NCI-H187 (cell line): ENCODE data around the gene TNS2.
"Not testable (repeated sequence)": the region's sequence is repeated elsewhere in the genome, so short reads cannot be mapped to it uniquely, and the experiment has no call there.

Experiments
- DNase-seq, 2 experiments: peaks; one replicate each; lab custom pipeline; 2025; lab: John Stamatoyannopoulos, UW

Gene TNS2

DNA sequence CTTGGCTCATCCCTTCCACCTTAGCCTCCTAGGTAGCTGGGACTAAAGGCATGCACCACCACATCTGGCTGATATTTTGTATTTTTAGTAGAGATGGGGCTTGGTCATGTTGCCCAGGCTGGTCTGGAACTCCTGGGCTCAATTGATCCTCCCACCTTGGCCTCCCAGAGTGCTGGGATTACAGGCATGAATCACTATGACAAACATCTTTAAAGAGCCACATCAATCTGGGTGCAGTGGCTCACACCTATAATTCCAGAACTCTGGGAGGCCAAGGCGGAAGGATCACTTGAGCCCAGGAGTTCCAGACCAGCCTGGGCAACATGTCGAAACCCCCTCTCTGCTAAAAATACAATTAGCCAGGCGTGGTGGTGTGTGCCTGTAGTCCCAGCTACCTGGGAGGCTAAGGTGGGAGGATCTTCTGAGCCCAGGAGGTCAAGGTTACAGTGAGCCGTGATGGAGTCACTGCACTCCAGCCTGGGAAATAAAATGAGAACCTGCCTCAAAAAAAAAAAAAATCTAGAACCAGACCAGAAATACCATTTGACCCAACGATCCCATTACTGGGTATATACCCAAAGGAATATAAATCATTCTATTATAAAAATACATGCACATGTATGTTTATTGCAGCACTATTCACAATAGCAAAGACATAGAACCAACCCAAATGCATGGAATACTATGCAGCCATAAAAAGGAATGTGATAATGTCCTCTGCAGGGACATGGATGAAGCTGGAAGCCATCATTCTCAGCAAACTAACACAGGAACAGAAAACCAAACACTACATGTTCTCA is 45.1 kb downstream of the TNS2 start:
- not testable (repeated sequence) for DNase-seq

DNA sequence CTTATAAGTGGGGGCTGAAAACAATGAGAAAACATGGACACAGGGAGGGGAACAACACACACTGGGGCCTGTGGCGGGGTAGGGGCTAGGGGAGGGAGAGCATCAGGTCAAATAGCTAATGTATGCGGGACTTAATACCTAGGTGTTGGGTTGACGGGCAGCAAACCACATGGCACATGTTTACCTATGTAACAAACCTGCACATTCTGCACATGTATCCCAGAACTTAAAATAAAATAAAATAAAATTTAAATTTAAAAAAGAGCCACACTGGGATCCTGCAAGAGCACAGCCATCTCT is 45.7 kb downstream of the TNS2 start:
- not testable (repeated sequence) for DNase-seq

DNA sequence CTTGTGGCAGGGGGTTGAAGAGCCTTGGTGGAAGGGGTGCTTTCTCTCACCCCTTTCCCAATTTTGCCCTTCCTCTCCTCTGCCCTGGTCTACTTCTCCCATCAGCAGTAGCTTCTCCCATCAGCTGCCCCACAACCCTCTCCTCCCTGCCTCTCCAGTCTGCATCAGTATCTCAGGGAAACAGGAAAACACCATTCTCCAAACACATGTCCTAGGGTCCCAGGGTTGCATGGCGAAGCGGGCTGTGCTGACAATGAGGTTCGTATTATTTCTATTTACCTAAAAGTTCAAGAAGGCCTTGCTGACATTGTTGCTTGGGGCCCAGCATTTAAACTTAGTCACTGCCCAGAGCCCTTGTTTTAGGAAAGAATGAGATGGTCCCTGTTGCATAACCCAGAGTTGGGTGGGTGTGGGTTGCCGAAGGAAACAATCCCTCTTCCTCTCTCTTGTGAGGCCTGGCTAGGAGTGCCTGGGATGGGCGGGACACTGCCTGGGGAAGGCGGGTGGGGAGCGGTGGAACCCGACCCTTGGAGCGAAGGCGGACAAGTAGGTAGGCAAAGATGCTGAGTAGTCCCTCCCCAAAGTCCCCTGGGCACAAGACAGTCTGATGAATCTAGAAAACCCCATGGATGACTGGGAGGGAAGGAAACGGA is 46.4 kb downstream of the TNS2 start:
- no peak for DNase-seq

DNA sequence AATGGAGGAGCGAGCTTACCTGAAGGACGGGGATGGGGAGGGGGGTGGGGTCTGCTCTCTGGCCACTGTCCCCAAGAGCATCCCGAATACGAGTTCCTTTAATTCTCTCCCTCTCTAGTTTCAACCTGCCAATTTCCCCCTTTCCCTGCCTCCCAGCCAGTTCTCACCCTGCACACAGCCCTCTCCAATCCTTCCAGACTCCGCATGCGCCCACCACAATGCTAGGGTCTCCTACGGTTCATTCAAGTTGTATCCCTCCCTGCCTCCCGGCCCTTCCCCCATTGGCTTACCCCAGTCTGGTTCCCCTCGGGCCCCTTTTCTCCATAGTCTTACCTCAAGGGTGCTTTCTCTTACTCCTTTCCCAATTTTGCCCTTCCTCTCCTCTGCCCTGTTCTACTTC is 46.9 kb downstream of the TNS2 start:
- no peak for DNase-seq

DNA sequence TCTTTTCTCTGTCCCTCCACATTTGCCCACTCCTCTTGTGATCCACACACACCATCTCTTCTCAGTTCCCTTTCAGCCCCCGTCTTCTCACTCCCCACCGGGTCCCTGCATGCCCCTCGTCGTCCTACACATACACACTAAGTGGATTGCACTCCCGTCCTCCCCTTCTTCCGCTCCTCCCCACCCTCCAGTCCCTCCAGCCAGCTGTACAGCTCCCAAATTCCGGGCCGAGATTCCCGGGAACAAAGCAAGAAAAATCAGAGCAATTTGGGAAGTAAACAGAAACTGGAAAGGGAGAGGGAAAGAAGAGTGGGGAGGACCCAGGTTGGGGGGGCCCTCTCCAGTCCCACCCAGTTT is 47.3 kb downstream of the TNS2 start:
- no peak for DNase-seq

DNA sequence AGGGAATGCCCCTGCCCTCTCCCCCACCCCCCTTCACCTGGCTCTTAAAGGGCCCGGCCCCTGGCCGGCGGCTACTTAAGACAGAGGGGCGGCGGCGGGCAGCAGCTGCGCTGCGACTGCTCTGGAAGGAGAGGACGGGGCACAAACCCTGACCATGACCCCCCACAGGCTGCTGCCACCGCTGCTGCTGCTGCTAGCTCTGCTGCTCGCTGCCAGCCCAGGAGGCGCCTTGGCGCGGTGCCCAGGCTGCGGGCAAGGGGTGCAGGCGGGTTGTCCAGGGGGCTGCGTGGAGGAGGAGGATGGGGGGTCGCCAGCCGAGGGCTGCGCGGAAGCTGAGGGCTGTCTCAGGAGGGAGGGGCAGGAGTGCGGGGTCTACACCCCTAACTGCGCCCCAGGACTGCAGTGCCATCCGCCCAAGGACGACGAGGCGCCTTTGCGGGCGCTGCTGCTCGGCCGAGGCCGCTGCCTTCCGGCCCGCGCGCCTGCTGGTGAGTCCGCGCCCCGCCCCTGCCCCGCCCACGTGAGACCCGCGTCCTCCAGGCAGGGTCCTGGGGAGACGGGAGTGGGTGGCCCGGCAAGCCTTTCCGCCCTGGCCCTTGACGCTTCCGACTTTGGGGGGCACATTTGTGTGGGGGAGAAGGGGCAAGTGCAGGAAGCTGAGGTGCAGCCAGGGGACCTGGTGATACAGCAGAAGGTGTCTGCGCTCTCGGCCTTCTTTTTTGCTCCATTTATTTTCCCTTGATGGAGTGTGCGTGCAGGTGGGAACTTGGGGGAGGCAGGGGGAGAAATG is 47.9 kb downstream of the TNS2 start, which contains the start of gene IGFBP6:
TSS of gene IGFBP6 (plus strand) at position 104 of the 790 bp plus-strand sequence. CDS start at position 155, 51 bp downstream.
- DNase-seq = peak in 1 of 2 experiments; percentile 7

DNA sequence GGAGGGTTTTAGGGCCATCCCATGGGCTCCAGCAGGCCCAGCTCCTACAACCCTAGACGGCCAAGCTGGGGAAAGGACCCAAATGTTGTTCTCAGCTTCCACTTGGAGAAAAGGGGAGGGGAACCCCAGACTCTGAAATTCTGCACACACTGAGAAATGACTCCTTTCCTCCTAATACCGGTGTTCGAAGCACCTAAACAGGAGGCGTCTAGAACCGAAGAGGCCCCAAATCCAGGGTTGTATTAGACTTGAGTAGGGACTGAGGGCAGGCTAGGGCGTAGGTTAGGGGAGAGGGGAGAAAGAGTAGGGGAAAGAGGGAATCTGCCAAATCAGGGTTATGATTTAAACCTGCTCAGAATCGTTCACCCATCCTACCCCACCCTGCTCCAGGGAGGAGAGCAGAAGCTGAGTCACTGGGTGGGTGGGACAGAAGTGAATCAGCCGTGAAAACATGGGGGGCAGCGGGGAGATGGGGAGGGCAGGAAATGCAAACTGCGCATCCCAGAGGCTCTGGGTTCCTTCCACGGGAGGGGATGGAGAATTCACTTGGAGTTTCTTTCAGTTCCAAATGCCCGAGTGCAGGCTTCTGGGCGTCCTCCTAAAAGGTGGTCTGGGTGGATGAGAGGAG is 48.6 kb downstream of the TNS2 start:
- DNase-seq = no peak

DNA sequence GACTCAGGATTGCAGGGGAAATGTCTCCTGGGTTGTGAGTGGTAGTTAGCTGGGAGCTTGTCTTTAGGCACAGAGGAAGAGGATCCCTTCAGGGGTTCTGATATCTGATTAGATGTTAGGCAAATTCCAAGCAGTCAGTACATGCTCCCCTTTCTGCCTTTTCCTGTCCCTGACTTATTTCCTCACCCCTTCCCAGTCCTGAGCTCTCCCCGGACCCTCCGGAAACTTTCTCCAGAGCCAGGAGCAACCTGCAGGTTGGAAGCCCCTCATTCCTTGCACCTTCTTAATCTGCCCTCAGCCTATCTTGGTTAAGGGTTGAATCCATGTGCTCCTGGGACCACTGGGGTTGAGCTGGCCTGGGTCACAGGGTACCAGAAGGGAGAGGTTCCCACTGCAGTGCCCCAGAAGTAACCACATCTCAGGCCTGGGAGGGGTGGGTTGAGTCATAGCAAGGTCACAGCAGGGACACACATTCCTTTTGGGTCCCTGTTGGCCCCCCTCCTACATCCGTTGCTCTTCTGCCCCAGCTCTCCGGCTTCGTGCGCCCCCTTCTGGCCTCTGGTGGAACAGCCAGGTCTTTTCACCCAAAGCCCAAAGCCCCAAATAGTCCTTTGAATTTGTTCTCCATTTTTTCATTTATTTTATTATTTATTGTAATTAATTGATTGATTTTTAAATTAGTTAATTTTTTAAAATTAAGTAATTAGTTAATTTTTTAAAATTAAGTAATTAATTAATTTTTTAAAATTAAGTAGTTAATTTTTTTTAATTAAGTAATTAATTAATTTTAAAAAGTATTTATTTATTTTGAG is 49.4 kb downstream of the TNS2 start:
- DNase-seq = peak; percentile 29 to 57

DNA sequence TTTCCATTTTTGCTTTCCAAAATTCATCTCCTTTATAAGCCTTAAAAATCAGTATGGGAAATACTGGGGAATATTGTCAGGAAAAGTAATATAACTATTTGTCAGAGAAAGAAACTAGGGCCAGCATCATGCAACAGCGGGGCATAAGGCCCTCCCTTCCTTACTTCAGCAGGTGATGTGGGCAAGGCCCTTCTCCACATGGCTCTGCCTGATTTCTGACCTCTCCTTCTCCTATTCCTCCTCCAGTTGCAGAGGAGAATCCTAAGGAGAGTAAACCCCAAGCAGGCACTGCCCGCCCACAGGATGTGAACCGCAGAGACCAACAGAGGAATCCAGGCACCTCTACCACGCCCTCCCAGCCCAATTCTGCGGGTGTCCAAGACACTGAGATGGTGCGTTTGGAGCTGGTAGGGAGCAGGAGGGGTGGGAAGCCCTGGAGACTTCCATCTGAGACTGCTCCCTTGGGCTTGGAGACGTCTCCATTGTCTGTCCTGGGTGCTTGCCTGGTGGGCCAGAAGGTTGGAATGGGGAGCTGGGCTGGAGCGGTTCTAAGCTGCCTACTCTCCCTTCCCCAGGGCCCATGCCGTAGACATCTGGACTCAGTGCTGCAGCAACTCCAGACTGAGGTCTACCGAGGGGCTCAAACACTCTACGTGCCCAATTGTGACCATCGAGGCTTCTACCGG is 50.7 kb downstream of the TNS2 start:
- no peak for DNase-seq

DNA sequence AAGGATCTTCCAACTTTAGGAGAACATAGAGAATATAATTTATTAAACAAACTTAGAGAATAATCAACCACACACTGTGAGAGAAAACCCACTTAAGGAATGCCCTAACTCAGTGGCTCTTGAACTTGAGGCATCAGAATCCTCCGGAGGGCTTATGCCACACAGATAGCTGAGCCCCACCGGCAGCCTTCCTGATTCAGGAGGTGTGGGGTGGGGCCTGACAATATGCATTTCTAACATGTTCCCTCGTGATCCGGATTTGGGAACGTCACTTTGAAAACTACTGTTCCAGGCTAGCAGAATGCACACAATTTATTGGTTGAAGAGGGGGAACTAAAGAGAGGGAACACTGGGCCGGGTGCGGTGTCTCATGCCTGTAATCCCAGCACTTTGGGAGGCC is 51.4 kb downstream of the TNS2 start:
- no peak for DNase-seq

DNA sequence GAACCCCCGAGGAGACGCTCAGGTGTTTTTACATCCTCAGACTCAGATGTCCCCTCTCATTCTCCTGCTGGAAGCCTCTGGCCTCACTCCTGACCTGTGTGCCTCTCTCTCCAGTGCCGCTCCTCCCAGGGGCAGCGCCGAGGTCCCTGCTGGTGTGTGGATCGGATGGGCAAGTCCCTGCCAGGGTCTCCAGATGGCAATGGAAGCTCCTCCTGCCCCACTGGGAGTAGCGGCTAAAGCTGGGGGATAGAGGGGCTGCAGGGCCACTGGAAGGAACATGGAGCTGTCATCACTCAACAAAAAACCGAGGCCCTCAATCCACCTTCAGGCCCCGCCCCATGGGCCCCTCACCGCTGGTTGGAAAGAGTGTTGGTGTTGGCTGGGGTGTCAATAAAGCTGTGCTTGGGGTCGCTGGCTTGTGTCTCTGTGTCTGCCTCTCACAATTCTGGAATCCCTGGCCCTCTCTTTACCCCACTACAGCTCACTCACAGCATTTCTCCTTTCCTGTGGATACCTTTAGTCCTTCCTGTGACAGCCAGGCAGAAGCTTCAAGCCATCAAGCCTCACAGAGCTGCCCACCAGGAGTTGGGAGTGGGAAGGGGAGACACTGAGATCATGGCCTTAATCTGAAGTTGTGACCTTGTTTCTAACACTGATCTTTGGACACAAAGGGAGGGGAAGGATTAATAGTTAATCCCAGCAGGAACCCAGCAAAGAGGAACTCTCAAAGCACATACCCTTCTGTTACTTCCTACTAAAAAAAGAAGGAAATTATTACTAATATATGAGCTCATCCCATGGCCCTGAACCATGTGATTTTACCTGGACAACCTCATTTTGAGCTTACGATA is 52.3 kb downstream of the TNS2 start:
- DNase-seq = no peak

DNA sequence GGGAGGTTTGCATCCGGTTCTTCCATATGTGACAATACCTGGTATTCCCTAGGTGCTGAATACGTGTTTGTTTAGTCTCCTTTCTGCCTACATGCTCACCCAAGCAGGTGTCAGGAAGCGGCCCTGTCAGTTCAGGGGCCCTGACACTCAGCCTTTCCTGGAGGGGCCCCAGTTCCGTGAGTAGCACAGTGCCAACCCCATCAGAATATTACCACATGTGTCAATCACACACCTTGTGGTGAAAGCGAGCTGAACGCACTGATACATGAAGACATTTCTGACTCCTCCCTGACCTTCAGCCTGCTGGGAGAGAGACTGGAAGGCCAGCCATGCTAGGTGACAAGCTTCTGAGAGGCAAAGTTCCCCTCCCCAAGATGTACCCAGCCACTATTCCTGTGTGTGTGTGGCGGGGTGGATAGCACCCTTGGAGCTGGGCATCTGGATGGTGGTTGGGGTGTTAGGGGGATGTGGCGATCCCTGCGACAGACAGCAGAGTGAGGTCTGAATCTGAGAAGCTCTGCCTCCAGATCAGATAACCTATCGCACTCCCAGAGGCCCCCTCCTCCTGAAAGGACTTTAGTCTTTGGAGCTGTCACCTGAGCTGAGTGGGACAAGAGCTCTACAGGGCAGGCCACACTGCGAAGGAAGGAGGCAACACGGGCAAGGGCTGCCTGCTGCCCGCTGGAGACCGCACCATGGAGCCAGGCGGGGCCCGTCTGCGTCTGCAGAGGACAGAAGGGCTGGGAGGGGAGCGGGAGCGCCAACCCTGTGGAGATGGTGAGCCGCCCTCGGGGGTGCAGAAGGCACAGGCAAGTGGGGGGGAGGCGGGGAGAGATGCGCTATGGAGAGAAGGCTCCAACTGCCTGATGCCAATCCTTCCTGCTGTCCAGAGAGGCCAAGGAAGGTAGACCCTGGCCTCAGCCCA is 53.3 kb downstream of the TNS2 start, which contains the start of gene SOAT2:
TSS of gene SOAT2 (plus strand) at position 604 of the 925 bp plus-strand sequence. CDS start at position 696, 92 bp downstream.
- DNase-seq = no peak

DNA sequence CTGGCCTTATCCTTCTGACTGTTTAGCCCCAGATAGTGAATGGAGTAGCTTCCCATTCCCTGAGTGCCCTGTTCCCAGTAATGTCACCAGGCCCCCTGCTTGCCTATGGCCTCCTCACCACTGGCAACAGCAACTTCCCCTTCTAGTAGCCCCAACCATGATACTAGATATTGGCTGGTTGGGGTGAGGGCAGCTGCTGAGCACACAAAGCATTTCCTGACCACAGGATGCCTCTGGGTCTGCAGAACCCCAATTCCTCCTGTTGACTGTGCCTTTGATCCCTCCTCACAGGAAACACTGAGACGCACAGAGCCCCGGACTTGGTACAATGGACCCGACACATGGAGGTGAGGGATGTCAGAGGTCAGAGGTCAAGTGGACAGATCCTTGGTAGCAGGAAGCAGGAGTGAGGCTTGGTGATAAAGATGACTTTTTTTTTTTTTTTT is 54.0 kb downstream of the TNS2 start:
- DNase-seq = no peak

DNA sequence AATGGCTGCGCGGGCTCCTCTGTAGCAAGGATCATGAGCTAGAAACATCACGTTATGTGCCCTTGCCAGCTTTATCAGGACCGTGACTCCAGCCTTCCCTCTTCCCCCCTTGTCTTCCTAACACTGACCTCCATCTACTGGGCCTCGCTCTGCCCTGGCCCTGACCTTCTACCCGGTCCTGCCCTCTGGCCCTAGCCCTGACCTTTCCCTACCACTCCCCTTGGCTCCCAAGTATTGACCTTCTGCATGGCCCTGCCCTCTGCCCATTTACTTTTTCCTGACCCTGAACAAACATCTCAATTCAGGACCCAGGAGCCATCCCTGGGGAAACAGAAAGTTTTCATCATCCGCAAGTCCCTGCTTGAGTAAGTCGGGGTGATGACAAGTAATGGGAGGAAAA is 55.4 kb downstream of the TNS2 start:
- DNase-seq = no peak

DNA sequence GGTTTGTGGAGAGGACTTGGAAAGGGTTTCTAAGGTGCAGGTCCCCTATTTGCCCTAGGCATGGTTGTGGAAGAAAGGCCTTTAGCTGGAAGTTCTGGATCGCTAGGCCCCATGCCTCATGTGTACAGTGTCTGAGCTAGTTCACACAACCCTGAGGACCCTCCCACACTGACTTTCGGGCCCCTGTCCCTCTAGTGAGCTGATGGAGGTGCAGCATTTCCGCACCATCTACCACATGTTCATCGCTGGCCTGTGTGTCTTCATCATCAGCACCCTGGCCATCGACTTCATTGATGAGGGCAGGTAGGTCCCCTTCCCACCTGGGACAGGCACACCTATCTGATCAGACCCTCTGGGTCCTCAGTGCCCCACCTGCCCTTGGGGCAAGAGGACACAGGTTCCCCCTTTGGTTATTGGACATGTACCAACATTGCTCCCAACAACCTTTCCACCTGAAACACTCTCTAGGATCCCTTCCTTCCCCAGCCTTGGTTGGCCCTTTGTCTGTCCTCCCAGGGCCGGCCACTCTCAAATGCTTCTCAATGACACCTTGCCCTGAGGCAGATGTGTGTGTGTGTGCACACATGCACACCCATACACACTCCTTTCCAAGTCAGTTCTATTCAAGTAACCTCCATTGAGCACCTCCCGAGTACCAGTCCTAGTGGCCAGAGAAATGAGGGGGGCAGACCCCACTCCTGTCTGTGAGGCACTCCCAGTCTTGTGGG is 56.0 kb downstream of the TNS2 start:
- no peak for DNase-seq

DNA sequence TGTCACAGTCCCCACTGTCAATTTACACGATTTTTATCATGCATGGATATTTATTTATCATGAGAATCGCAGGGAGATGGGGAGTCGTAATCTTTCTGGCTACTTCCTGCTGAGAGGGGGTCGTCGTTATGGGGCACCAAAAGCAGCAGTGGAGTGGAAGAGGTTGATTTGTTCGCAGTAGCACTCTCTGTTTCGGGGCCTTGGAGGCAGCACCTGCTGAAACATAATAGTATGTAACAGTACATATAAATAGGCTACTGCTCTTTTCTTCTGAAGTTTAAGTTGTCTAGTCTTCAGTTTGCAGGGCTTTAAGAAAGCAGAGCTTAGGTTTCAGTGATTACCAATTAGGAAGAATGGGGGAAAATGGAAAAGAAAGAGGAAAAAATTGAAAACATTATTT is 57.3 kb downstream of the TNS2 start:
- no peak for DNase-seq

DNA sequence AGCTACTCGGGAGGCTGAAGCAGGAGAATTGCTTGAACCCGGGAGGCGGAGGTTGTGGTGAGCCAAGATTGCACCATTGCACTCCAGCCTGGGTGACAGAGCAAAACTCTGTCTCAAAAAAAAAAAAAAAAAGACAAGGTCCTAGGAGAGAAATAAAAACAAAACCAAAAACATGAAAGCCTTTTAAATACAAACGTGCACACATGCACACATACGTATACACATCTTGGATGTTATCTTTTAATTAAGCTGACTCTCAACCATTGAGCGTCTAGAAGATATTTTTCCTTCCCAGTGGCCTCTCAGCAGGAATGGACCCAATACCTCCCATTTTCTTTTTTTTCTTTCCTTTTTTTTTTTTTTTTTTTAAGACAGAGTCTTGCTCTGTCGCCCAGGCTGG is 62.6 kb downstream of the TNS2 start:
- DNase-seq = not testable (repeated sequence)

DNA sequence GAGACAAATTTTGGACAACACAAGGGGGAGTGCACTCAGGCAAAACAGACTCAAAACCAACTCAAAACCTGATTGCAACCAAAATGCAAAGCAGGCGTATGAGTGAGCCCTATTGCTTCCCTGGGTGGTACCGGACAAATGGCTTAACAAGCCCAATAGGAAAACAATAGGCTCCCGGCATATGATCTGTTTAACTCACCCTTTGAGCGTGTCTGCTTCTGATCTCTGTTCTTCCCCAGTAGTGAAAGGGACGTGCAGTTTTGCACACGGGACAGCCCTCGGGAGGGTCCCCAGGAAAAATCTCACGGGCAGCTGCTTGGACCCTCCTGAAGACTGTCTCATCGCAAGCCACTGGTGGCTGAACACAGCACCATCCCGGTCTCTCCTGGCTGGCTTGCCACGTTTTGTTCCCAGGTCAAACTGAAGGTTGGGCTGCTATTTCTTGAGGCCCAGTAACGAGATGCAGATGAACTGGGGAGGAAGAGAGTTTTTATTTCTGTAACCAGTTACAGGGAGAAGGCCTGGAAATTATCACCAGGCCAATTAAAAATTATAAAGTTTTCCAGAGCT is 63.4 kb downstream of the TNS2 start:
- no peak for DNase-seq
